Erythroblast (primary cell): ENCODE results near the gene ALDH6A1.
"Not testable (repeated sequence)": the region's sequence is repeated elsewhere in the genome, so short reads cannot be mapped to it uniquely, and the experiment has no call there.

Experiments used
- GATA1 ChIP-seq: IDR thresholded peaks from 2 replicates; pipeline ENCODE4 v1.6.1; 2011; ENCODE audit warnings: low read depth, mild to moderate bottlenecking, control low read depth, low read length, moderate library complexity
- POLR2A ChIP-seq: IDR thresholded peaks from 2 replicates; pipeline ENCODE4 v1.6.1; 2011; ENCODE audit warnings: mild to moderate bottlenecking, low read length

DNA sequence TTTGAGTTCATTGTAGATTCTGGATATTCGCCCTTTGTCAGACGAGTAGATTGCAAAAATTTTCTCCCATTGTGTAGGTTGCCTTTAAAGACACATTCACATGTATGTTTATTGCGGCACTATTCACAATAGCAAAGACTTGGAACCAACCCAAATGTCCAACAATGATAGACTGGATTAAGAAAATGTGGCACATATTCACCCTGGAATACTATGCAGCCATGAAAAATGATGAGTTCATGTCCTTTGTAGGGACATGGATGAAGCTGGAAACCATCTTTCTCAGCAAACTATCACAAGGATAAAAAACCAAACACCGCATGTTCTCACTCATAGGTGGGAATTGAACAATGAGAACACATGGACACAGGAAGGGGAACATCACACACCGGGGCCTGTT, 41.2 kb upstream of the ALDH6A1 start:
- not testable (repeated sequence) for TF ChIP-seq POLR2A, GATA1
